Karpas-422 (cell line): ENCODE results near the gene GSTT4. TPM values are rescaled to one million over a fixed set of nuclear protein-coding genes. Genes with fewer than 3 reads are reported as not detected.
A peak's percentile ranks its signal among the peaks of the same experiment; 100 is the strongest.
"Not testable (repeated sequence)": the region's sequence is repeated elsewhere in the genome, so short reads cannot be mapped to it uniquely, and the experiment has no call there.

Experiments
- DNase-seq: peaks from one replicate; pipeline ENCODE4 v3.0.0-alpha.2; 2015
- H2AFZ ChIP-seq: fragments of 200-600 bp; sonication (generic); 2 replicates; pipeline ENCODE4 v1.6.1; 2014; ENCODE audit warnings: antibody characterized with exemption, low read length, mixed read lengths
- H3K27ac ChIP-seq: fragments of 200-600 bp; sonication (generic); 2 replicates; pipeline ENCODE4 v1.5.1; 2014; ENCODE audit warnings: mild to moderate bottlenecking, low read length, moderate library complexity
- H3K27me3 ChIP-seq: fragments of 200-600 bp; sonication (generic); 2 replicates; pipeline ENCODE4 v1.6.1; 2014; ENCODE audit warnings: low read length, mixed read lengths
- H3K36me3 ChIP-seq: fragments of 200-600 bp; sonication (generic); 2 replicates; pipeline ENCODE4 v1.6.1; 2014; ENCODE audit warnings: low read length, mixed read lengths; ENCODE audit not compliant: insufficient read depth
- H3K4me1 ChIP-seq: fragments of 200-600 bp; sonication (generic); 2 replicates; pipeline ENCODE4 v1.6.1; 2014; ENCODE audit warnings: mild to moderate bottlenecking, low read length, mixed read lengths
- H3K4me2 ChIP-seq: fragments of 200-600 bp; sonication (generic); 2 replicates; pipeline ENCODE4 v1.6.1; 2014; ENCODE audit warnings: low read length, low read depth, mild to moderate bottlenecking; ENCODE audit not compliant: poor library complexity, severe bottlenecking
- H3K4me3 ChIP-seq: fragments of 200-600 bp; sonication (generic); 2 replicates; pipeline ENCODE4 v1.5.1; 2014; ENCODE audit warnings: mild to moderate bottlenecking, antibody characterized with exemption, low read length, mixed read lengths
- H3K79me2 ChIP-seq: fragments of 200-600 bp; sonication (generic); 2 replicates; pipeline ENCODE4 v1.6.1; 2014; ENCODE audit warnings: mild to moderate bottlenecking, low read length, mixed read lengths
- H3K9ac ChIP-seq: fragments of 200-600 bp; sonication (generic); 2 replicates; pipeline ENCODE4 v1.6.0; 2014; ENCODE audit warnings: low read length
- H3K9me2 ChIP-seq: fragments of 200-600 bp; sonication (generic), shearing (Covaris generic); replicated peaks from 2 replicates; pipeline ENCODE4 v1.6.0; 2014; ENCODE audit warnings: mild to moderate bottlenecking, low read length, moderate library complexity; ENCODE audit not compliant: insufficient read depth
- H3K9me3 ChIP-seq: fragments of 300-700, 200-600 bp; sonication (generic); 2 replicates; pipeline ENCODE4 v1.6.1; 2014; ENCODE audit warnings: low read length, mixed read lengths
- H4K20me1 ChIP-seq: fragments of 200-600 bp; sonication (generic); 2 replicates; pipeline ENCODE4 v1.6.1; 2014; ENCODE audit warnings: mild to moderate bottlenecking, antibody characterized with exemption, low read length, low read depth; ENCODE audit not compliant: insufficient read depth
- total RNA-seq: library from RNA; depleted of rRNA; stranded (reverse); fragments of >200 nt; shearing (Covaris generic); gene quantifications from 2 replicates; pipeline ENCODE4 v1.2.3, GENCODE V29; 2014; ENCODE audit warnings: low replicate concordance

Gene GSTT4
- total RNA-seq, 1 experiment from 2014 or later: not detected

DNA sequence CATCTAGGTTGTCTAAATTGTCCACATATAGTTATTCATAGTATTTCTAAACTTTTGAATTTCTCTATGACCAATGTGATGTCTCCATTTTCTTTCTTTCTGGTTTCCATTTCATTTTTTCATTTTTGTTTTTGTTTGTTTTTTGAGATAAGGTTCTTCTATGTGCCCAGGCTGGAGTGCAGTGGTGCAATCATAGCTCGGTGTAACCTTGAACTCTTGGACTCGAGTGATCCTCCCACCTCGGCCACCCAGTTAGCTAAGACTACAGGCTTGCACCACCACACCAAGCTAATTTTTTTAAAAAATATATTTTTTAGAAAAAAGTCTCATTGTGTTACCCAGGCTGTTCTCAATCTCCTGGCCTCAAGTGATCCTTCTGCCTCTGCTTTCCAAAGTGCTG lies 8.2 kb downstream of the GSTT4 start:
- Histone ChIP-seq H3K79me2 (no peaks in the 10 kb centered on the region), H3K4me2 (no peak overlapping the region), H3K9me2 (no peaks in the 10 kb centered on the region), H3K9me3 (no peaks in the 10 kb centered on the region), H3K4me1 (no peaks in the 10 kb centered on the region), H3K36me3 (no peaks in the 10 kb centered on the region), H2AFZ (no peak overlapping the region), H3K9ac (no peak overlapping the region), H3K4me3 (no peak overlapping the region), H3K27ac (no peak overlapping the region), H3K27me3 (no peaks in the 10 kb centered on the region), H4K20me1 (no peaks in the 10 kb centered on the region)
- peak; percentile 19 for DNase-seq

- not testable (repeated sequence) for H4K20me1 ChIP-seq, H3K79me2 ChIP-seq, H3K36me3 ChIP-seq, H2AFZ ChIP-seq, H3K27ac ChIP-seq, H3K27me3 ChIP-seq, H3K4me1 ChIP-seq, H3K4me2 ChIP-seq, H3K9me3 ChIP-seq, H3K9me2 ChIP-seq, H3K9ac ChIP-seq, H3K4me3 ChIP-seq
- DNase-seq: peak; percentile 66
Measured at GRCh38 chr22:23993581-23994177, 11.6 kb downstream of the GSTT4 start.

- H3K4me2 ChIP-seq, H3K4me1 ChIP-seq, H2AFZ ChIP-seq, H3K9me2 ChIP-seq, H3K4me3 ChIP-seq, H3K27ac ChIP-seq, H4K20me1 ChIP-seq, H3K9ac ChIP-seq, H3K27me3 ChIP-seq, H3K79me2 ChIP-seq, H3K36me3 ChIP-seq, H3K9me3 ChIP-seq: not testable (repeated sequence)
- peak; percentile 23 for DNase-seq
Measured at GRCh38 chr22:23993080-23993479, 12.2 kb downstream of the GSTT4 start.

- H3K4me2 ChIP-seq, H3K9me3 ChIP-seq, H3K27ac ChIP-seq, H2AFZ ChIP-seq, H3K4me3 ChIP-seq, H3K4me1 ChIP-seq, H3K36me3 ChIP-seq, H3K9me2 ChIP-seq, H3K27me3 ChIP-seq, H4K20me1 ChIP-seq, H3K9ac ChIP-seq, H3K79me2 ChIP-seq: not testable (repeated sequence)
- DNase-seq: peak; percentile 5
Measured at GRCh38 chr22:23989583-23990244, 15.5 kb downstream of the GSTT4 start.

DNA sequence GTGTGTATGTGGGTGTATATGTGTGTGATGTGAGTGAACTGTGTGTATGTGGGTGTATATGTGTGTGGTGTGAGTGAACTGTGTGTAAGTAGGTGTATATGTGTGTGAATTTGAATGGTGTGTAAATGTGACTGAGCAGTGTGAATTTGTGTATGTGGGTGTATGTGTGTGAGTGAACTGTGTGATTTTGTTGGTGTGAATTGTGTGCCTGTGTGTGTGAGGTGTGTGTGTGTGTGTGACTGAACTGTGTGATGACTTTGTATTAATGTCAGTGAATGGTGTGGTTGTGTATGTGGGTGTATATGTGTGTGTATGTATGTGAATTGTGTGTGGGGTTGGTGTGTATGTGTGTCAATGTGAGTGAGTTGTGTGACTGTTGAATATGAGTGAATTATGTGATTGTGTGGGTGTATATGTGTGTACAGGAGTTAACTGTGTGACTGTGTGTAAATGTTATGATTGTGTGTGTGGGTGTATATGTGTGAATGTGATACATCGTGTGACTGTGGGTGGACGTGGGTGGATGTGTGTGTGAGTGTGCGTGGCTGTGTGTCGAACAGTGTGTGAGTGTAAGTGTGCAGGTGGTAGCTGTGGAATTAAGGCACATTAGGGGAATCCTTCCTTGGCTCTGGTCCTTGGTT lies 18.6 kb downstream of the GSTT4 start:
- H3K9me3 ChIP-seq, H3K4me3 ChIP-seq, H3K79me2 ChIP-seq, H3K4me2 ChIP-seq, H3K9ac ChIP-seq, H3K4me1 ChIP-seq, H4K20me1 ChIP-seq, H3K27me3 ChIP-seq, H2AFZ ChIP-seq, H3K36me3 ChIP-seq, H3K9me2 ChIP-seq, H3K27ac ChIP-seq: not testable (repeated sequence)
- DNase-seq: peak; percentile 5

GRCh38 chr22:23986089-23986488 lies 19.2 kb downstream of the GSTT4 start:
- H2AFZ ChIP-seq, H3K27me3 ChIP-seq, H3K4me2 ChIP-seq, H3K9me2 ChIP-seq, H3K36me3 ChIP-seq, H3K27ac ChIP-seq, H3K9ac ChIP-seq, H3K4me1 ChIP-seq, DNase-seq, H3K9me3 ChIP-seq, H4K20me1 ChIP-seq, H3K4me3 ChIP-seq, H3K79me2 ChIP-seq: not testable (repeated sequence)

- Histone ChIP-seq H3K27me3 (no peaks in the 10 kb centered on the region), H4K20me1 (no peaks in the 10 kb centered on the region), H2AFZ (no peak overlapping the region), H3K36me3 (no peaks in the 10 kb centered on the region), H3K4me1 (no peaks in the 10 kb centered on the region), H3K9me2 (no peaks in the 10 kb centered on the region), H3K9me3 (no peaks in the 10 kb centered on the region), H3K4me2 (no peak overlapping the region), H3K27ac (no peak overlapping the region), H3K4me3 (no peak overlapping the region), H3K79me2 (no peaks in the 10 kb centered on the region), H3K9ac (no peak overlapping the region)
- DNase-seq: peak; percentile 63
Measured at GRCh38 chr22:23984430-23984829, 20.8 kb downstream of the GSTT4 start.

DNA sequence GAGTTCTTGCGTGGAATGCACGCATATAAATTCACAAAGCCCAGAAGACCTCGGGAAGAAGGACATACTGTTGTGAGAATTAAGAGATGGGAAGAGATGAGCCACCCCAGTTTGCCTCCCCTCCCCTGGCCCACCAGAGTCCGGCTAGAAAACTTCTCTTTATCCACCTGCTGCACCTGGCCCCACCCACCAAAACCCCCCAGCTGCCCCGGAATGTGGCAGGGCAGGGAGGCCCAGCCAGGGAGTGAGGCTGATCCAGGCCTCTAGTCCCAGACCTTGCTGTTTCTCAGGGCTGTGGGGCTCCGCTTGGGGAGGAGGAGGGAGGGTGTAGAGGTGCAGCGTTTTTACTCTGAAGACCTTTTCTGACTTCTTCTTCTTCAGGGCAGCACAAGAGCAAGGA lies 24.7 kb downstream of the GSTT4 start:
- H3K4me3 ChIP-seq, DNase-seq, H3K9me2 ChIP-seq, H3K4me1 ChIP-seq, H3K27ac ChIP-seq, H2AFZ ChIP-seq, H3K79me2 ChIP-seq, H4K20me1 ChIP-seq, H3K9me3 ChIP-seq, H3K9ac ChIP-seq, H3K4me2 ChIP-seq, H3K27me3 ChIP-seq, H3K36me3 ChIP-seq: not testable (repeated sequence)
